ENCODE measurements around the gene TRIM65. TPM values are rescaled to one million over a fixed set of nuclear protein-coding genes. Genes with fewer than 3 reads are reported as not detected.

TRIM65 gene
- total RNA-seq, 1 experiment from 2014 or later: 48.6 TPM

DNA sequence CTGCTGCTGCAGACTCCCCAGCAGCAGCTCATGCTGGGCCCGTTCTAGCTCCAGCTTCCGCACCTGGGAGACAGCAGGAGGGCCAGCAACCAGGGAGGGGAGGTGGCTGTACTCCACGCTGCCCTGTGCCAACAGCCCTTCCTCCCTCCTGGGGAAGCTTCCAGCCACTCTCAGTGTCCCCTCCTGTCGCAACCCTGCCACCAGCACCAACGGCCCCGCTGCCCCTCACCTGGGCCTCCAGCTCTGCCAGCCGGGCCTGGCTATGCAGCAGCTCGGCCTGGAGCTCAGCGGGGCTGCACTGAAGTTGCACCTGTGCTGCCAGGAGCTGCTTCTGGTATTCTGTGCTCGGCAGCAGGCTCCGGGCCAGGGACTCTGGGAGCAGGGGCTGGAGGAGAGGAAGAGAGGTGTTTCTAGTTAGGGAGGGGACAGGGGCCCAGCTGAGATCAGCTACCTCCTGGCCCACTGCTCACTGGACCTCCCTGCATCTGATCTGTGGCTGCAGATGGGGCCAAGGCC, 23.4 kb upstream of the TRIM65 start:
- TF ChIP-seq, protein P1, sequence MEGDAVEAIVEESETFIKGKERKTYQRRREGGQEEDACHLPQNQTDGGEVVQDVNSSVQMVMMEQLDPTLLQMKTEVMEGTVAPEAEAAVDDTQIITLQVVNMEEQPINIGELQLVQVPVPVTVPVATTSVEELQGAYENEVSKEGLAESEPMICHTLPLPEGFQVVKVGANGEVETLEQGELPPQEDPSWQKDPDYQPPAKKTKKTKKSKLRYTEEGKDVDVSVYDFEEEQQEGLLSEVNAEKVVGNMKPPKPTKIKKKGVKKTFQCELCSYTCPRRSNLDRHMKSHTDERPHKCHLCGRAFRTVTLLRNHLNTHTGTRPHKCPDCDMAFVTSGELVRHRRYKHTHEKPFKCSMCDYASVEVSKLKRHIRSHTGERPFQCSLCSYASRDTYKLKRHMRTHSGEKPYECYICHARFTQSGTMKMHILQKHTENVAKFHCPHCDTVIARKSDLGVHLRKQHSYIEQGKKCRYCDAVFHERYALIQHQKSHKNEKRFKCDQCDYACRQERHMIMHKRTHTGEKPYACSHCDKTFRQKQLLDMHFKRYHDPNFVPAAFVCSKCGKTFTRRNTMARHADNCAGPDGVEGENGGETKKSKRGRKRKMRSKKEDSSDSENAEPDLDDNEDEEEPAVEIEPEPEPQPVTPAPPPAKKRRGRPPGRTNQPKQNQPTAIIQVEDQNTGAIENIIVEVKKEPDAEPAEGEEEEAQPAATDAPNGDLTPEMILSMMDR (IDR thresholded peaks at IDR 0.05): no peak
- no peak for TF ChIP-seq TCF7L2 (IDR thresholded peaks at IDR 0.05; ENCODE audit: low read depth, low read length)
- TF ChIP-seq REST (IDR thresholded peaks at IDR 0.05; ENCODE audit: insufficient read depth in 1 of 2, low read depth in 2 of 2, low read length in 1 of 2): no peak
- no peak for TF ChIP-seq SIN3A (IDR thresholded peaks at IDR 0.05; ENCODE audit: borderline replicate concordance, insufficient read depth, low read depth, low read length)
- TF ChIP-seq POLR2AphosphoS5 (IDR thresholded peaks at IDR 0.05; ENCODE audit: low read depth, low read length): no peak
- ChIA-PET CTCF (interaction anchor here (0.6 kb wide), 1 partner anchor 216 kb away, joined by 8 read pairs; no protein-coding TSS in a partner anchor), POLR2A (no interaction called here)
- H3K27ac ChIP-seq (ENCODE audit: low read length): no peak overlapping the region
- no peak overlapping the region for H3K4me3 ChIP-seq (ENCODE audit: low read depth in 2 of 2, low read length in 2 of 2)
- in situ Hi-C loops (cut with HindIII; ENCODE audit: low pct_unique_long_range_greater_than_20kb, low sequenced_read_pairs): no loop called here
- ATAC-seq (no peak), DNase-seq (ENCODE audit: low read depth, low spot score) (no peak)
- no peaks in the 10 kb centered on the region for H3K4me1 ChIP-seq (ENCODE audit: control insufficient read depth, insufficient read depth, low read length)
- BruUV-seq (replicated peaks): no TSS peak
- H3K9me3 ChIP-seq (ENCODE audit: control insufficient read depth, insufficient read depth, low read depth, low read length): no peaks in the 10 kb centered on the region
- intact Hi-C loops (cut with micrococcal nuclease; ENCODE audit: unreplicated experiment): no loop called here
- H3K36me3 ChIP-seq (ENCODE audit: control insufficient read depth, insufficient read depth, low read length): no peaks in the 10 kb centered on the region
- H3K27me3 ChIP-seq (ENCODE audit: control insufficient read depth, insufficient read depth, low read length): no peaks in the 10 kb centered on the region

DNA sequence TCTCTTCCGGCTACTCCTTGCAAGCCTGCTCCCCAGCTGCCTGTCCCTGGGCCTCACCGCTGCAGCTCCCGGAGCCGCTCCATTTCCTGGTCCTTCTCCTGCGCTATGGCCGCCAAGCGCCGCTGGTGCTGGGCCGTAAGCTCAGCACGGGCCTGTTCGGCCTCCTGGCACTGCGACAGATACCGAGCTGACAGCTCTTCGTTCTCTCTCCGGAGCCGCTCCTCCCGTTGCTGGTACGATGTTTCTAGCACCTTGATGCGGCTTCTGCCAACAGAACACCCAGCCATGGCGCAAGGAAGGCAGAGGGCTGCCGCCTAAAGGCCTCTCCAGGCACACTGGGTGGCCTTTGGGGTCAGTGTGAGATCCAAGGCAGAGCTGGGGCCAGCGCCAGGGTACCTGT, 22.9 kb upstream of the TRIM65 start:
- BruUV-seq (replicated peaks): no TSS peak
- no peak for TF ChIP-seq TCF7L2 (IDR thresholded peaks at IDR 0.05; ENCODE audit: low read depth, low read length)
- TF ChIP-seq, protein P1 (IDR thresholded peaks at IDR 0.05): no peak
- no peak for TF ChIP-seq REST (IDR thresholded peaks at IDR 0.05; ENCODE audit: insufficient read depth in 1 of 2, low read depth in 2 of 2, low read length in 1 of 2)
- TF ChIP-seq POLR2AphosphoS5 (IDR thresholded peaks at IDR 0.05; ENCODE audit: low read depth, low read length): no peak
- TF ChIP-seq SIN3A (IDR thresholded peaks at IDR 0.05; ENCODE audit: borderline replicate concordance, insufficient read depth, low read depth, low read length): no peak
- Histone ChIP-seq H3K36me3 (ENCODE audit: control insufficient read depth, insufficient read depth, low read length) (no peaks in the 10 kb centered on the region), H3K27ac (ENCODE audit: low read length) (no peak overlapping the region), H3K4me3 (ENCODE audit: low read depth in 2 of 2, low read length in 2 of 2) (no peak overlapping the region), H3K4me1 (ENCODE audit: control insufficient read depth, insufficient read depth, low read length) (no peaks in the 10 kb centered on the region), H3K9me3 (ENCODE audit: control insufficient read depth, insufficient read depth, low read depth, low read length) (no peaks in the 10 kb centered on the region), H3K27me3 (ENCODE audit: control insufficient read depth, insufficient read depth, low read length) (no peaks in the 10 kb centered on the region)
- POLR2A ChIA-PET: interaction anchor here (1.1 kb wide), 1 partner anchor 23 kb away, joined by 5 read pairs; no protein-coding TSS in a partner anchor
- DNase-seq (ENCODE audit: low read depth, low spot score) (no peak), ATAC-seq (no peak)
- CTCF ChIA-PET: no interaction called here
- in situ Hi-C loops (cut with HindIII; ENCODE audit: low pct_unique_long_range_greater_than_20kb, low sequenced_read_pairs): no loop called here
- intact Hi-C loops (cut with micrococcal nuclease; ENCODE audit: unreplicated experiment): no loop called here

Measured in Panc1 (cell line).